Measurements from ENCODE around the gene CYTH4.
A peak's percentile ranks its signal among the peaks of the same experiment; 100 is the strongest.

Gene CYTH4

GRCh38 chr22:37253126-37253660, 29.1 kb upstream of the CYTH4 start:
- no peaks in the 10 kb centered on the region for H3K9me3 ChIP-seq (ENCODE audit: control insufficient read depth in 2 of 2, low read length in 2 of 2)
- H3K36me3 ChIP-seq (ENCODE audit: control insufficient read depth in 2 of 2, insufficient read depth in 2 of 2, low read length in 2 of 2), result no peaks in the 10 kb centered on the region
- H3K27ac ChIP-seq (ENCODE audit: low read length), result no peak overlapping the region
- H3K4me3 ChIP-seq (ENCODE audit: low read length in 2 of 2), result no peak overlapping the region
- H3K9ac ChIP-seq (ENCODE audit: low read length in 2 of 2), result no peak overlapping the region
- H3K4me1 ChIP-seq (ENCODE audit: control insufficient read depth, insufficient read depth, low read length), result no peaks in the 10 kb centered on the region
- peaks cover 9 to 15% of the 10 kb centered on the region in 2 donors for H3K27me3 ChIP-seq (ENCODE audit: control insufficient read depth in 1 of 2, insufficient read depth in 2 of 2, low read length in 2 of 2)

DNA sequence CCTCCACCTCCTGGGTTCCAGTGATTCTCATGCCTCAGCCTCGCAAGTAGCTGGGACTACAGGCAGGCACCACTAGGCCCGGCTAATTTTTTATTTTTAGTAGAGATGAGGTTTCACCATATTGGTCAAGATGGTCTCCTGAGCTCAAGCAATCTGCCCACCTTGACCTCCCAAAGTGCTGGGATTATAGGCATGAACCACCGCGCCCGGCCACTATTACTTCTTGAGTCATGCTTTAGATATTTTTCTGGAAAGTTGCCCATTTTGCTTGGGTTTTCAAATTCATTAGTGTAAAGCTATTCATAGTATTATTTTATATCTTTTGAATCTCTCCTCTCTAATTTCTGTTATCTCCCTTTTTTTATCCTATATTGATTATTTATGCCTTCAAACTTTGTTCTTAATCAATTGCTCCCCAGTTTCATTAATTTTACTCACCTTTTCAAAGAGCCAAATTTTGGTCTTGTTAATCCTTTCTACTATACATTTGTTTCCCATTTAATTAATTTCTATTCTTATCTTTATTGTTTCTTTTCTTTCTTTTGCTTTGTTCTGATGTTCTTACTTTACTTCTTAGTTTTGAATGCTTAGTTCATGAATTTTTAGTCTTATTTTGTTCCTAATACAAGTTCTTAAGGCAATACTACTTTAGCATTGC, 28.0 kb upstream of the CYTH4 start:
- Histone ChIP-seq H3K27ac (ENCODE audit: low read length) (no peak overlapping the region), H3K9ac (ENCODE audit: low read length in 2 of 2) (no peak overlapping the region), H3K9me3 (ENCODE audit: control insufficient read depth in 2 of 2, low read length in 2 of 2) (no peaks in the 10 kb centered on the region), H3K36me3 (ENCODE audit: control insufficient read depth in 2 of 2, insufficient read depth in 2 of 2, low read length in 2 of 2) (no peaks in the 10 kb centered on the region), H3K4me3 (ENCODE audit: low read length in 2 of 2) (no peak overlapping the region), H3K4me1 (ENCODE audit: control insufficient read depth, insufficient read depth, low read length) (no peaks in the 10 kb centered on the region), H3K27me3 (ENCODE audit: control insufficient read depth in 1 of 2, insufficient read depth in 2 of 2, low read length in 2 of 2) (peaks cover 15 to 21% of the 10 kb centered on the region in 2 donors)

DNA sequence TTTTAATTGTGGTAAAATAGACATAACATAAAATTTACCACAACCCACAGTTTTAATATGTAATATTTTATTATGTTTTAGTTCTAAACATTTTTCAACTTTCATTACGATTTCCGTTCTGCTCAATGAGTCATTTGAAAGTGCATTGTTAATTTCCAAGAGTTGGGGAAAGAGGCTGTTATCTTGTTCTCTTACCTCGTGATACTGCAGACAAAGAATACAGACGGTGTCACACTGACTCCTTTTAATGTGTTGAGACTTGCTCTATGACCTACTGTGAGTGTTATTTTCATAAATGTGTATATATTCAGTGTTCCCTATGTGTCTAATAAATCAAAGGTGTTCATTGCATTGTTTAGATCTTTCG, 27.5 kb upstream of the CYTH4 start:
- Histone ChIP-seq H3K27me3 (ENCODE audit: control insufficient read depth in 1 of 2, insufficient read depth in 2 of 2, low read length in 2 of 2) (peaks cover 19 to 24% of the 10 kb centered on the region in 2 donors), H3K36me3 (ENCODE audit: control insufficient read depth in 2 of 2, insufficient read depth in 2 of 2, low read length in 2 of 2) (no peaks in the 10 kb centered on the region), H3K9ac (ENCODE audit: low read length in 2 of 2) (no peak overlapping the region), H3K4me1 (ENCODE audit: control insufficient read depth, insufficient read depth, low read length) (no peaks in the 10 kb centered on the region), H3K4me3 (ENCODE audit: low read length in 2 of 2) (no peak overlapping the region), H3K27ac (ENCODE audit: low read length) (no peak overlapping the region), H3K9me3 (ENCODE audit: control insufficient read depth in 2 of 2, low read length in 2 of 2) (no peaks in the 10 kb centered on the region)

- Histone ChIP-seq H3K4me3 (ENCODE audit: low read length in 2 of 2) (no peak overlapping the region), H3K9ac (ENCODE audit: low read length in 2 of 2) (no peak overlapping the region), H3K9me3 (ENCODE audit: control insufficient read depth in 2 of 2, low read length in 2 of 2) (no peaks in the 10 kb centered on the region), H3K36me3 (ENCODE audit: control insufficient read depth in 2 of 2, insufficient read depth in 2 of 2, low read length in 2 of 2) (no peaks in the 10 kb centered on the region), H3K27ac (ENCODE audit: low read length) (no peak overlapping the region), H3K4me1 (ENCODE audit: control insufficient read depth, insufficient read depth, low read length) (no peaks in the 10 kb centered on the region), H3K27me3 (ENCODE audit: control insufficient read depth in 1 of 2, insufficient read depth in 2 of 2, low read length in 2 of 2) (peaks cover 23 to 30% of the 10 kb centered on the region in 2 donors)
Measured at GRCh38 chr22:37255558-37256006, 26.7 kb upstream of the CYTH4 start.

DNA sequence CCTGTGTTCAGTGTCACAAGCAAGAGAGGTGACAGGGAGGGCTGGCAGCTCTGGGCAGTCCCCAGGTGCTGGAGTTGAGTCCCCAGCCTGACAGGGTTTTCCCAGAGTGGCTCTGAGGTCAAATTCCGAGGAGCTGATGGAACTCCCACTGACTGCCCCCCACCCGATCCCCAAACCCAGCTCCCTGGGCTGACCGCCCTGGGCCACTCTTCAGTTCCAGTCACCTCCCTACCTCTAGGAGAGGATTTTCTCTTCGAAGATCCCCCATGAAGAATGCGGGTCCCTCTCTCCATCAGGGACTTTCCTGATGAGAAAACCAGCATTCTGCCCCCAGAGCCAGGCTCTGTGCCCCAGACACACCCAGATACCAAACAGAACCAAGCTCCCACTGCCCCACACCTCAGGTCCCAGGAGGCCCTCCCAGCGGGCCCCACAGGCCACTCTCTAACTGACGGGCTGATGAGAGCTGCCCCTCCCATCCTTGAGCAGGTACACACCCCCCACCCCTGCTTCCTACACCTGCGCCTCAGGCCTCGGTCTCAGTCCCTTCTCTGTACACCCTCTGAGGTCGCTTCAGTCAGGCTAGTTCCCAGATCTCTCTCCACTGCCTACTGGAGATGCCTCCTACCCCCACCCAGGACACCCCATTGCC, 26.1 kb upstream of the CYTH4 start:
- no peaks in the 10 kb centered on the region for H3K9me3 ChIP-seq (ENCODE audit: control insufficient read depth in 2 of 2, low read length in 2 of 2)
- H3K27ac ChIP-seq (ENCODE audit: low read length), result no peak overlapping the region
- no peak overlapping the region for H3K4me3 ChIP-seq (ENCODE audit: low read length in 2 of 2)
- no peaks in the 10 kb centered on the region for H3K36me3 ChIP-seq (ENCODE audit: control insufficient read depth in 2 of 2, insufficient read depth in 2 of 2, low read length in 2 of 2)
- peaks cover 26 to 35% of the 10 kb centered on the region in 2 donors for H3K27me3 ChIP-seq (ENCODE audit: control insufficient read depth in 1 of 2, insufficient read depth in 2 of 2, low read length in 2 of 2)
- H3K9ac ChIP-seq (ENCODE audit: low read length in 2 of 2), result no peak overlapping the region
- H3K4me1 ChIP-seq (ENCODE audit: control insufficient read depth, insufficient read depth, low read length), result no peaks in the 10 kb centered on the region

DNA sequence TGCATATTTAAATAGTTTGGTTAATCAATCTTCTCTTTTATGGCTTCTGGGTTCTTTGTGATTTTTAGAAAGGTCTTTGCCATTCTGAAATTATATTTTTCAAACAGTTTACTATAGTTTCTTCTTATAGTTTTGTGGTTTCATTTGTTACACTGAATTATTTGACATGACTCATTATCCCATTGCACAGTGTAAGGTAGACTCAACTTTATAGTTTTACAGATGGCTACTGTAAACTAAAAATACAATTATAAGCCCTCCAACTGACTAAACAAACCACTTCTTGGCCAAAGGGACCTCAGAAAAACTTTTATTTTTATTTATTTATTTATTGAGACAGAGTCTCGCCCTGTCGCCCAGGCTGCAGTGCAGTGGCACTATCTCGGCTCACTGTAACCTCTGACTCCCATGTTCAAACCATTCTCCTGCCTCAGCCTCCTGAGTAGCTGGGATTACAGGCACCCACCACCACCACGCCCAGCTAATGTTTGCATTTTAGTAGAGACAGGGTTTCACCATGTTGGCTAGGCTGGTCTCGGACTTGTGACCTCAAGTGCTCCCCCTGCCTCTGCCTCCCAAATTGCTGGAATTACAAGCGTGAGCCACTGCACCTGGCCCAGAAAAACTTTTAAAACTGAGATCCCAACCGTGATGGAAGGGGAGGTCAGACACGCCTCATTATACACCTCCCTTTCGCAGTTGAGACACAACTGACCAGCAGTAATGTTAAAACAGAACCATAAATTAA, 24.1 kb upstream of the CYTH4 start:
- Histone ChIP-seq H3K4me3 (ENCODE audit: low read length in 2 of 2) (no peak overlapping the region), H3K27me3 (ENCODE audit: control insufficient read depth in 1 of 2, insufficient read depth in 2 of 2, low read length in 2 of 2) (peaks cover 28 to 39% of the 10 kb centered on the region in 2 donors), H3K36me3 (ENCODE audit: control insufficient read depth in 2 of 2, insufficient read depth in 2 of 2, low read length in 2 of 2) (no peaks in the 10 kb centered on the region), H3K27ac (ENCODE audit: low read length) (no peak overlapping the region), H3K9ac (ENCODE audit: low read length in 2 of 2) (no peak overlapping the region), H3K9me3 (ENCODE audit: control insufficient read depth in 2 of 2, low read length in 2 of 2) (no peaks in the 10 kb centered on the region), H3K4me1 (ENCODE audit: control insufficient read depth, insufficient read depth, low read length) (no peaks in the 10 kb centered on the region)

DNA sequence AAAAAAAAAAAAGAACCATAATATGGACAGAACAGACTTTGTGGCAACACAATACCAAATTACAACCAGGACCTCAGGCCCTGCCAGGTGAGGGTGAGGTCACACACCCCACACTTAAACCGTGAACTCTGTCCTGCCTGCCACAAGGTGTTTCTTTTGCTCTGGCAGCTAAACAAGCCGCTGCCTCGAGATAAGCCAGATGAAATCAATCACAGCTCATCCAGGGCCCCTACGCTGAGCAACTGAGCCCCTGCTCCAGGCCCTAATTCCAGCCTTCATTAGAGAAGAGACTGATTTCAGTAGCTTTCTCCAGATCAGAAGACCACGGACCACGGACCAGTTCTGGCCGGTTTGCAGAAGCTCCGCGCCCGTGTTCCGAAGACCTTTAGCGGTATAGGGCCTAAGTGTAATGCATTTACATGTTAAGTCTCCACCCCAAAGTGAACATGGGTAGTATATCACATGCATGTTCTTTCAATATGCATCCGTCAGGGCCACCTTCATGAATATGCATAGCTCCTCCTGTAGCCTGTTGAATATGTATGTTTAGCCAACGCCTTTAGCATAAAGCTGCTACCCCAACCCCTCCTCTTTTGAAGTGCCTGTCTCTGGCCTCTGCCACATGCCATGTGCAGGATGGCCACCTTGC, 23.4 kb upstream of the CYTH4 start:
- H3K9me3 ChIP-seq (ENCODE audit: control insufficient read depth in 2 of 2, low read length in 2 of 2), result peaks cover 5% of the 10 kb centered on the region in 2 donors
- H3K4me3 ChIP-seq (ENCODE audit: low read length in 2 of 2), result no peak overlapping the region
- H3K27me3 ChIP-seq (ENCODE audit: control insufficient read depth in 1 of 2, insufficient read depth in 2 of 2, low read length in 2 of 2), result peaks cover 28 to 39% of the 10 kb centered on the region in 2 donors
- no peaks in the 10 kb centered on the region for H3K4me1 ChIP-seq (ENCODE audit: control insufficient read depth, insufficient read depth, low read length)
- no peaks in the 10 kb centered on the region for H3K36me3 ChIP-seq (ENCODE audit: control insufficient read depth in 2 of 2, insufficient read depth in 2 of 2, low read length in 2 of 2)
- no peak overlapping the region for H3K9ac ChIP-seq (ENCODE audit: low read length in 2 of 2)
- no peak overlapping the region for H3K27ac ChIP-seq (ENCODE audit: low read length)

GRCh38 chr22:37259540-37260029, 22.7 kb upstream of the CYTH4 start:
- Histone ChIP-seq H3K9me3 (ENCODE audit: control insufficient read depth in 2 of 2, low read length in 2 of 2) (peaks cover 5 to 12% of the 10 kb centered on the region in 2 donors), H3K9ac (ENCODE audit: low read length in 2 of 2) (no peak overlapping the region), H3K27ac (ENCODE audit: low read length) (no peak overlapping the region), H3K36me3 (ENCODE audit: control insufficient read depth in 2 of 2, insufficient read depth in 2 of 2, low read length in 2 of 2) (no peaks in the 10 kb centered on the region), H3K4me3 (ENCODE audit: low read length in 2 of 2) (no peak overlapping the region), H3K4me1 (ENCODE audit: control insufficient read depth, insufficient read depth, low read length) (no peaks in the 10 kb centered on the region), H3K27me3 (ENCODE audit: control insufficient read depth in 1 of 2, insufficient read depth in 2 of 2, low read length in 2 of 2) (peaks cover 28 to 39% of the 10 kb centered on the region in 2 donors)

GRCh38 chr22:37260155-37260795, 22.0 kb upstream of the CYTH4 start:
- H3K9ac ChIP-seq (ENCODE audit: low read length in 2 of 2), result peak overlapping the region in 1 of 2 donors; percentile 22
- H3K27ac ChIP-seq (ENCODE audit: low read length), result no peak overlapping the region
- H3K27me3 ChIP-seq (ENCODE audit: control insufficient read depth in 1 of 2, insufficient read depth in 2 of 2, low read length in 2 of 2), result peaks cover 28 to 39% of the 10 kb centered on the region in 2 donors
- H3K9me3 ChIP-seq (ENCODE audit: control insufficient read depth in 2 of 2, low read length in 2 of 2), result peaks cover 5 to 15% of the 10 kb centered on the region in 2 donors
- no peaks in the 10 kb centered on the region for H3K36me3 ChIP-seq (ENCODE audit: control insufficient read depth in 2 of 2, insufficient read depth in 2 of 2, low read length in 2 of 2)
- no peaks in the 10 kb centered on the region for H3K4me1 ChIP-seq (ENCODE audit: control insufficient read depth, insufficient read depth, low read length)
- H3K4me3 ChIP-seq (ENCODE audit: low read length in 2 of 2), result no peak overlapping the region

- Histone ChIP-seq H3K4me3 (ENCODE audit: low read length in 2 of 2) (no peak overlapping the region), H3K9me3 (ENCODE audit: control insufficient read depth in 2 of 2, low read length in 2 of 2) (peaks cover 5 to 15% of the 10 kb centered on the region in 2 donors), H3K36me3 (ENCODE audit: control insufficient read depth in 2 of 2, insufficient read depth in 2 of 2, low read length in 2 of 2) (no peaks in the 10 kb centered on the region), H3K4me1 (ENCODE audit: control insufficient read depth, insufficient read depth, low read length) (no peaks in the 10 kb centered on the region), H3K9ac (ENCODE audit: low read length in 2 of 2) (no peak overlapping the region), H3K27me3 (ENCODE audit: control insufficient read depth in 1 of 2, insufficient read depth in 2 of 2, low read length in 2 of 2) (peaks cover 30 to 37% of the 10 kb centered on the region in 2 donors), H3K27ac (ENCODE audit: low read length) (no peak overlapping the region)
Measured at GRCh38 chr22:37260901-37261336, 21.4 kb upstream of the CYTH4 start.

Measured in stomach smooth muscle (tissue), 2 donors.